HEK293 (cell line): ENCODE results near the gene CACNA1C.

Source experiments
- SP2 ChIP-seq: fragments of 450-650 bp; formaldehyde crosslinking; IDR thresholded peaks from 2 replicates; pipeline ENCODE4 v1.5.1; 2016; ENCODE audit warnings: missing biosample characterization, missing genetic modification characterization
- SP7 ChIP-seq: fragments of 450-650 bp; formaldehyde crosslinking; IDR thresholded peaks from 2 replicates; pipeline ENCODE4 v1.5.1; 2016; ENCODE audit warnings: missing biosample characterization, missing genetic modification characterization
- TCF7L2 ChIP-seq: IDR thresholded peaks from 2 replicates; pipeline ENCODE4 v1.6.1; 2011; ENCODE audit warnings: low read depth, mild to moderate bottlenecking, inconsistent platforms, low read length, moderate library complexity, borderline replicate concordance
- ZBTB1 ChIP-seq: fragments of 450-650 bp; formaldehyde crosslinking; IDR thresholded peaks from 2 replicates; pipeline ENCODE4 v1.5.1; 2016; ENCODE audit warnings: missing biosample characterization, missing genetic modification characterization
- ZNF274 ChIP-seq, 2 experiments: fragments of 200-500 bp in 1 of 2; fragments of 450-650 bp in 1 of 2; sonication (Bioruptor generic) in 1 of 2; formaldehyde crosslinking in 1 of 2; IDR thresholded peaks; 2 replicates each; pipeline versions ENCODE4 v1.5.1 to v1.6.1; 2014 to 2016; ENCODE audit warnings: borderline replicate concordance in 1 of 2, inconsistent platforms in 1 of 2, low read length in 1 of 2, missing biosample characterization in 1 of 2, missing genetic modification characterization in 1 of 2
- ZNF776 ChIP-seq: fragments of 450-650 bp; formaldehyde crosslinking; IDR thresholded peaks from 2 replicates; pipeline ENCODE4 v1.5.0; 2017; ENCODE audit warnings: missing biosample characterization, missing genetic modification characterization, borderline replicate concordance
- TF ChIP-seq, protein P1 (sequence below): fragments of 450-650 bp; formaldehyde crosslinking; IDR thresholded peaks from 2 replicates; pipeline ENCODE4 v1.5.1; 2016; ENCODE audit warnings: missing biosample characterization, missing genetic modification characterization
- TF ChIP-seq, protein P2 (sequence below): fragments of 450-650 bp; formaldehyde crosslinking; IDR thresholded peaks from 2 replicates; pipeline ENCODE4 v1.5.1; 2016; ENCODE audit warnings: missing biosample characterization, missing genetic modification characterization, low read depth
- TF ChIP-seq, protein P3 (sequence below): fragments of 450-650 bp; formaldehyde crosslinking; IDR thresholded peaks from 2 replicates; pipeline ENCODE4 v1.5.1; 2016; ENCODE audit warnings: missing biosample characterization, missing genetic modification characterization
- TF ChIP-seq, protein P4 (sequence below): fragments of 450-650 bp; formaldehyde crosslinking; IDR thresholded peaks from 2 replicates; pipeline ENCODE4 v1.5.1; 2016; ENCODE audit warnings: missing biosample characterization, missing genetic modification characterization
- TF ChIP-seq, protein P5 (sequence below): fragments of 450-650 bp; formaldehyde crosslinking; IDR thresholded peaks from 2 replicates; pipeline ENCODE4 v1.5.1; 2016; ENCODE audit warnings: missing biosample characterization, missing genetic modification characterization
- TF ChIP-seq, protein P6 (sequence below): fragments of 450-650 bp; IDR thresholded peaks from 2 replicates; pipeline ENCODE4 v1.5.1; 2018; ENCODE audit warnings: missing biosample characterization, missing genetic modification characterization
- TF ChIP-seq, protein P7 (sequence below): fragments of 450-650 bp; formaldehyde crosslinking; IDR thresholded peaks from 2 replicates; pipeline ENCODE4 v1.5.1; 2016; ENCODE audit warnings: missing biosample characterization, missing genetic modification characterization

DNA sequence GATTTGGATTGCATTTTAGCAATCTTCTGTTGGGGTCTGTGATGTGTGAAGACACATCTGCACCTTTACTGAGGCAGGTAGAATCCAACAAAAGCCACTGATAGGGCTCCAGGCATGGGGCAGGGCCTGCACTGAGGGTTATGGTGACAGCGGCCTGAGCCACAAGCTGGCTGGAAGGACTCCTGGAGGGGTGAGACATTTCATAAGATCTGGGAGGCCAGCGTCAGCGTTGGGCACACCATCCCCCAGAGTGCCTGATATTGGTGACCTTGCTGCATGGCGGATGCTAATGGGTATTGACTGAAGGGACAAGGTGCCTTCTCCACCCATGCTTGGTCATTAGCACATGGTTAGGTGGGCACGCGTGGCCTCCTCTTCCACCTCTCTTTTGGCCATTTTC, 187.6 kb downstream of the CACNA1C start:
- TF ChIP-seq, protein P1, sequence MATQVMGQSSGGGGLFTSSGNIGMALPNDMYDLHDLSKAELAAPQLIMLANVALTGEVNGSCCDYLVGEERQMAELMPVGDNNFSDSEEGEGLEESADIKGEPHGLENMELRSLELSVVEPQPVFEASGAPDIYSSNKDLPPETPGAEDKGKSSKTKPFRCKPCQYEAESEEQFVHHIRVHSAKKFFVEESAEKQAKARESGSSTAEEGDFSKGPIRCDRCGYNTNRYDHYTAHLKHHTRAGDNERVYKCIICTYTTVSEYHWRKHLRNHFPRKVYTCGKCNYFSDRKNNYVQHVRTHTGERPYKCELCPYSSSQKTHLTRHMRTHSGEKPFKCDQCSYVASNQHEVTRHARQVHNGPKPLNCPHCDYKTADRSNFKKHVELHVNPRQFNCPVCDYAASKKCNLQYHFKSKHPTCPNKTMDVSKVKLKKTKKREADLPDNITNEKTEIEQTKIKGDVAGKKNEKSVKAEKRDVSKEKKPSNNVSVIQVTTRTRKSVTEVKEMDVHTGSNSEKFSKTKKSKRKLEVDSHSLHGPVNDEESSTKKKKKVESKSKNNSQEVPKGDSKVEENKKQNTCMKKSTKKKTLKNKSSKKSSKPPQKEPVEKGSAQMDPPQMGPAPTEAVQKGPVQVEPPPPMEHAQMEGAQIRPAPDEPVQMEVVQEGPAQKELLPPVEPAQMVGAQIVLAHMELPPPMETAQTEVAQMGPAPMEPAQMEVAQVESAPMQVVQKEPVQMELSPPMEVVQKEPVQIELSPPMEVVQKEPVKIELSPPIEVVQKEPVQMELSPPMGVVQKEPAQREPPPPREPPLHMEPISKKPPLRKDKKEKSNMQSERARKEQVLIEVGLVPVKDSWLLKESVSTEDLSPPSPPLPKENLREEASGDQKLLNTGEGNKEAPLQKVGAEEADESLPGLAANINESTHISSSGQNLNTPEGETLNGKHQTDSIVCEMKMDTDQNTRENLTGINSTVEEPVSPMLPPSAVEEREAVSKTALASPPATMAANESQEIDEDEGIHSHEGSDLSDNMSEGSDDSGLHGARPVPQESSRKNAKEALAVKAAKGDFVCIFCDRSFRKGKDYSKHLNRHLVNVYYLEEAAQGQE, result no peak
- TF ChIP-seq ZNF274 (IDR thresholded peaks at IDR 0.05; ENCODE audit: low read length) (no peak), ZNF274 (tag by site-specific recombination; IDR thresholded peaks at IDR 0.05; ENCODE audit: borderline replicate concordance) (no peak), ZNF776 (no peak), ZBTB1 (no peak), SP7 (tag by site-specific recombination) (no peak), TCF7L2 (no peak), SP2 (tag by site-specific recombination) (no peak)
- TF ChIP-seq, protein P2, sequence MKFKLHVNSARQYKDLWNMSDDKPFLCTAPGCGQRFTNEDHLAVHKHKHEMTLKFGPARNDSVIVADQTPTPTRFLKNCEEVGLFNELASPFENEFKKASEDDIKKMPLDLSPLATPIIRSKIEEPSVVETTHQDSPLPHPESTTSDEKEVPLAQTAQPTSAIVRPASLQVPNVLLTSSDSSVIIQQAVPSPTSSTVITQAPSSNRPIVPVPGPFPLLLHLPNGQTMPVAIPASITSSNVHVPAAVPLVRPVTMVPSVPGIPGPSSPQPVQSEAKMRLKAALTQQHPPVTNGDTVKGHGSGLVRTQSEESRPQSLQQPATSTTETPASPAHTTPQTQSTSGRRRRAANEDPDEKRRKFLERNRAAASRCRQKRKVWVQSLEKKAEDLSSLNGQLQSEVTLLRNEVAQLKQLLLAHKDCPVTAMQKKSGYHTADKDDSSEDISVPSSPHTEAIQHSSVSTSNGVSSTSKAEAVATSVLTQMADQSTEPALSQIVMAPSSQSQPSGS (tag by site-specific recombination), result no peak
- TF ChIP-seq, protein P3, sequence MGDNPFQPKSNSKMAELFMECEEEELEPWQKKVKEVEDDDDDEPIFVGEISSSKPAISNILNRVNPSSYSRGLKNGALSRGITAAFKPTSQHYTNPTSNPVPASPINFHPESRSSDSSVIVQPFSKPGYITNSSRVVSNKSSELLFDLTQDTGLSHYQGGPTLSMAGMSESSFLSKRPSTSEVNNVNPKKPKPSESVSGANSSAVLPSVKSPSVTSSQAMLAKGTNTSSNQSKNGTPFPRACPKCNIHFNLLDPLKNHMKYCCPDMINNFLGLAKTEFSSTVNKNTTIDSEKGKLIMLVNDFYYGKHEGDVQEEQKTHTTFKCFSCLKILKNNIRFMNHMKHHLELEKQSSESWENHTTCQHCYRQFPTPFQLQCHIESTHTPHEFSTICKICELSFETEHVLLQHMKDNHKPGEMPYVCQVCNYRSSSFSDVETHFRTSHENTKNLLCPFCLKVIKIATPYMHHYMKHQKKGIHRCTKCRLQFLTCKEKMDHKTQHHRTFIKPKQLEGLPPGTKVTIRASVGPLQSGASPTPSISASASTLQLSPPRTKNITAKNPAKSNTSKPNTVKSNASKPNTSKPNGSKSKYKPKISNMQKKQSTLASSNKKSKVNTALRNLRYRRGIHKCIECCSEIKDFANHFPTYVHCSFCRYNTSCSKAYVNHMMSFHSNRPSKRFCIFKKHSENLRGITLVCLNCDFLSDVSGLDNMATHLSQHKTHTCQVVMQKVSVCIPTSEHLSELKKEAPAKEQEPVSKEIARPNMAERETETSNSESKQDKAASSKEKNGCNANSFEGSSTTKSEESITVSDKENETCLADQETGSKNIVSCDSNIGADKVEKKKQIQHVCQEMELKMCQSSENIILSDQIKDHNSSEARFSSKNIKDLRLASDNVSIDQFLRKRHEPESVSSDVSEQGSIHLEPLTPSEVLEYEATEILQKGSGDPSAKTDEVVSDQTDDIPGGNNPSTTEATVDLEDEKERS, result no peak
- TF ChIP-seq, protein P4, sequence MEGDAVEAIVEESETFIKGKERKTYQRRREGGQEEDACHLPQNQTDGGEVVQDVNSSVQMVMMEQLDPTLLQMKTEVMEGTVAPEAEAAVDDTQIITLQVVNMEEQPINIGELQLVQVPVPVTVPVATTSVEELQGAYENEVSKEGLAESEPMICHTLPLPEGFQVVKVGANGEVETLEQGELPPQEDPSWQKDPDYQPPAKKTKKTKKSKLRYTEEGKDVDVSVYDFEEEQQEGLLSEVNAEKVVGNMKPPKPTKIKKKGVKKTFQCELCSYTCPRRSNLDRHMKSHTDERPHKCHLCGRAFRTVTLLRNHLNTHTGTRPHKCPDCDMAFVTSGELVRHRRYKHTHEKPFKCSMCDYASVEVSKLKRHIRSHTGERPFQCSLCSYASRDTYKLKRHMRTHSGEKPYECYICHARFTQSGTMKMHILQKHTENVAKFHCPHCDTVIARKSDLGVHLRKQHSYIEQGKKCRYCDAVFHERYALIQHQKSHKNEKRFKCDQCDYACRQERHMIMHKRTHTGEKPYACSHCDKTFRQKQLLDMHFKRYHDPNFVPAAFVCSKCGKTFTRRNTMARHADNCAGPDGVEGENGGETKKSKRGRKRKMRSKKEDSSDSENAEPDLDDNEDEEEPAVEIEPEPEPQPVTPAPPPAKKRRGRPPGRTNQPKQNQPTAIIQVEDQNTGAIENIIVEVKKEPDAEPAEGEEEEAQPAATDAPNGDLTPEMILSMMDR (tag by site-specific recombination), result no peak
- TF ChIP-seq, protein P5, sequence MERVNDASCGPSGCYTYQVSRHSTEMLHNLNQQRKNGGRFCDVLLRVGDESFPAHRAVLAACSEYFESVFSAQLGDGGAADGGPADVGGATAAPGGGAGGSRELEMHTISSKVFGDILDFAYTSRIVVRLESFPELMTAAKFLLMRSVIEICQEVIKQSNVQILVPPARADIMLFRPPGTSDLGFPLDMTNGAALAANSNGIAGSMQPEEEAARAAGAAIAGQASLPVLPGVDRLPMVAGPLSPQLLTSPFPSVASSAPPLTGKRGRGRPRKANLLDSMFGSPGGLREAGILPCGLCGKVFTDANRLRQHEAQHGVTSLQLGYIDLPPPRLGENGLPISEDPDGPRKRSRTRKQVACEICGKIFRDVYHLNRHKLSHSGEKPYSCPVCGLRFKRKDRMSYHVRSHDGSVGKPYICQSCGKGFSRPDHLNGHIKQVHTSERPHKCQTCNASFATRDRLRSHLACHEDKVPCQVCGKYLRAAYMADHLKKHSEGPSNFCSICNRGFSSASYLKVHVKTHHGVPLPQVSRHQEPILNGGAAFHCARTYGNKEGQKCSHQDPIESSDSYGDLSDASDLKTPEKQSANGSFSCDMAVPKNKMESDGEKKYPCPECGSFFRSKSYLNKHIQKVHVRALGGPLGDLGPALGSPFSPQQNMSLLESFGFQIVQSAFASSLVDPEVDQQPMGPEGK (tag by site-specific recombination), result no peak
- TF ChIP-seq, protein P6, sequence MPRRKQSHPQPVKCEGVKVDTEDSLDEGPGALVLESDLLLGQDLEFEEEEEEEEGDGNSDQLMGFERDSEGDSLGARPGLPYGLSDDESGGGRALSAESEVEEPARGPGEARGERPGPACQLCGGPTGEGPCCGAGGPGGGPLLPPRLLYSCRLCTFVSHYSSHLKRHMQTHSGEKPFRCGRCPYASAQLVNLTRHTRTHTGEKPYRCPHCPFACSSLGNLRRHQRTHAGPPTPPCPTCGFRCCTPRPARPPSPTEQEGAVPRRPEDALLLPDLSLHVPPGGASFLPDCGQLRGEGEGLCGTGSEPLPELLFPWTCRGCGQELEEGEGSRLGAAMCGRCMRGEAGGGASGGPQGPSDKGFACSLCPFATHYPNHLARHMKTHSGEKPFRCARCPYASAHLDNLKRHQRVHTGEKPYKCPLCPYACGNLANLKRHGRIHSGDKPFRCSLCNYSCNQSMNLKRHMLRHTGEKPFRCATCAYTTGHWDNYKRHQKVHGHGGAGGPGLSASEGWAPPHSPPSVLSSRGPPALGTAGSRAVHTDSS, result no peak
- TF ChIP-seq, protein P7, sequence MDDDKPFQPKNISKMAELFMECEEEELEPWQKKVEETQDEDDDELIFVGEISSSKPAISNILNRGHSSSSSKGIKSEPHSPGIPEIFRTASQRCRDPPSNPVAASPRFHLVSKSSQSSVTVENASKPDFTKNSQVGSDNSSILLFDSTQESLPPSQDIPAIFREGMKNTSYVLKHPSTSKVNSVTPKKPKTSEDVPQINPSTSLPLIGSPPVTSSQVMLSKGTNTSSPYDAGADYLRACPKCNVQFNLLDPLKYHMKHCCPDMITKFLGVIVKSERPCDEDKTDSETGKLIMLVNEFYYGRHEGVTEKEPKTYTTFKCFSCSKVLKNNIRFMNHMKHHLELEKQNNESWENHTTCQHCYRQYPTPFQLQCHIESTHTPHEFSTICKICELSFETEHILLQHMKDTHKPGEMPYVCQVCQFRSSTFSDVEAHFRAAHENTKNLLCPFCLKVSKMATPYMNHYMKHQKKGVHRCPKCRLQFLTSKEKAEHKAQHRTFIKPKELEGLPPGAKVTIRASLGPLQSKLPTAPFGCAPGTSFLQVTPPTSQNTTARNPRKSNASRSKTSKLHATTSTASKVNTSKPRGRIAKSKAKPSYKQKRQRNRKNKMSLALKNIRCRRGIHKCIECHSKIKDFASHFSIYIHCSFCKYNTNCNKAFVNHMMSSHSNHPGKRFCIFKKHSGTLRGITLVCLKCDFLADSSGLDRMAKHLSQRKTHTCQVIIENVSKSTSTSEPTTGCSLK (tag by site-specific recombination), result no peak
